A673 (cell line): ENCODE measurements around the gene PDGFRB.

Experiments used
- EZH2 ChIP-seq: fragments of 200-600 bp; sonication (generic); IDR thresholded peaks from 2 replicates; pipeline ENCODE4 v1.6.1; 2017; ENCODE audit warnings: borderline replicate concordance, low read depth, mild to moderate bottlenecking, mixed read lengths, antibody characterized with exemption, low read length; ENCODE audit not compliant: poor library complexity, severe bottlenecking
- TF ChIP-seq, protein P1 (sequence below): fragments of 300-800, 200-600 bp; sonication (generic); conservative IDR thresholded peaks from 2 replicates; pipeline ENCODE4 v1.5.1; 2017; ENCODE audit warnings: low read depth, mild to moderate bottlenecking, antibody characterized with exemption, low read length, moderate library complexity, mixed read lengths

DNA sequence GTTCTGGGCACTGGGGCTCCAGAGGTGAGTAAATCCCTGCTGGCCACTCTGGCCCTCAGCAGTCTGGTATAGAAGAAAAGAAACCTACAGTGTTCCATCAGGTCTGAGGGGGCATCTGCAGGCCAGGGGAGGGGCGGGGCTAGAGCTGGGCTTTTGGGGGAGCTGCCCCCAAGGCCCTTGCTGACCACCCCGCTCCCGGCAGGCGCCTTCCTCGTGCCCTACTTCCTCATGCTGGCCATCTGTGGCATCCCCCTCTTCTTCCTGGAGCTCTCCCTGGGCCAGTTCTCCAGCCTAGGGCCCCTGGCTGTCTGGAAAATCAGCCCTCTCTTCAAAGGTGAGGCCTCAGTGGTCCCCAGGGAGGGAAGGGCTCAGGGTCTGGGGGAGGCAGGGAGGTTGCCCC, 40.9 kb upstream of the PDGFRB start:
- TF ChIP-seq, protein P1, sequence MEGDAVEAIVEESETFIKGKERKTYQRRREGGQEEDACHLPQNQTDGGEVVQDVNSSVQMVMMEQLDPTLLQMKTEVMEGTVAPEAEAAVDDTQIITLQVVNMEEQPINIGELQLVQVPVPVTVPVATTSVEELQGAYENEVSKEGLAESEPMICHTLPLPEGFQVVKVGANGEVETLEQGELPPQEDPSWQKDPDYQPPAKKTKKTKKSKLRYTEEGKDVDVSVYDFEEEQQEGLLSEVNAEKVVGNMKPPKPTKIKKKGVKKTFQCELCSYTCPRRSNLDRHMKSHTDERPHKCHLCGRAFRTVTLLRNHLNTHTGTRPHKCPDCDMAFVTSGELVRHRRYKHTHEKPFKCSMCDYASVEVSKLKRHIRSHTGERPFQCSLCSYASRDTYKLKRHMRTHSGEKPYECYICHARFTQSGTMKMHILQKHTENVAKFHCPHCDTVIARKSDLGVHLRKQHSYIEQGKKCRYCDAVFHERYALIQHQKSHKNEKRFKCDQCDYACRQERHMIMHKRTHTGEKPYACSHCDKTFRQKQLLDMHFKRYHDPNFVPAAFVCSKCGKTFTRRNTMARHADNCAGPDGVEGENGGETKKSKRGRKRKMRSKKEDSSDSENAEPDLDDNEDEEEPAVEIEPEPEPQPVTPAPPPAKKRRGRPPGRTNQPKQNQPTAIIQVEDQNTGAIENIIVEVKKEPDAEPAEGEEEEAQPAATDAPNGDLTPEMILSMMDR = no peak
- TF ChIP-seq EZH2 = no peak
